NT2/D1 (cell line): ENCODE measurements around the gene KAZN.
"Not testable (repeated sequence)": the region's sequence is repeated elsewhere in the genome, so short reads cannot be mapped to it uniquely, and the experiment has no call there.

Experiments used
- DNase-seq: peaks from one replicate; pipeline ENCODE4 v3.0.0-alpha.2; 2011; ENCODE audit warnings: low read depth, low spot score
- H3K27me3 ChIP-seq: 2 replicates; pipeline ENCODE4 v1.6.0; 2011; ENCODE audit warnings: mild to moderate bottlenecking; ENCODE audit not compliant: insufficient read length, insufficient read depth
- H3K36me3 ChIP-seq: 2 replicates; pipeline ENCODE4 v1.6.1; 2011; ENCODE audit warnings: mild to moderate bottlenecking, low read length, mixed read lengths; ENCODE audit not compliant: insufficient read depth, insufficient read length
- H3K4me1 ChIP-seq: 2 replicates; pipeline ENCODE4 v1.5.1; 2011; ENCODE audit not compliant: insufficient read depth, insufficient read length
- H3K4me3 ChIP-seq: 2 replicates; pipeline ENCODE4 v1.5.1; 2011; ENCODE audit warnings: low read depth; ENCODE audit not compliant: insufficient read length
- H3K9ac ChIP-seq: 2 replicates; pipeline ENCODE4 v1.6.0; 2011; ENCODE audit warnings: low read depth; ENCODE audit not compliant: insufficient read length
- H3K9me3 ChIP-seq: 2 replicates; pipeline ENCODE4 v1.5.1; 2011; ENCODE audit warnings: mild to moderate bottlenecking, low read length; ENCODE audit not compliant: insufficient read depth
- SUZ12 ChIP-seq: IDR thresholded peaks from 2 replicates; pipeline ENCODE4 v1.6.1; 2011; ENCODE audit not compliant: insufficient read length, insufficient read depth; ENCODE audit errors: extremely low read depth
- YY1 ChIP-seq: IDR thresholded peaks from 2 replicates; pipeline ENCODE4 v1.6.1; 2011; ENCODE audit not compliant: insufficient read length, insufficient read depth
- ZNF274 ChIP-seq: IDR thresholded peaks from 2 replicates; pipeline ENCODE4 v1.6.1; 2011; ENCODE audit warnings: mild to moderate bottlenecking, low read depth, low read length

KAZN gene

DNA sequence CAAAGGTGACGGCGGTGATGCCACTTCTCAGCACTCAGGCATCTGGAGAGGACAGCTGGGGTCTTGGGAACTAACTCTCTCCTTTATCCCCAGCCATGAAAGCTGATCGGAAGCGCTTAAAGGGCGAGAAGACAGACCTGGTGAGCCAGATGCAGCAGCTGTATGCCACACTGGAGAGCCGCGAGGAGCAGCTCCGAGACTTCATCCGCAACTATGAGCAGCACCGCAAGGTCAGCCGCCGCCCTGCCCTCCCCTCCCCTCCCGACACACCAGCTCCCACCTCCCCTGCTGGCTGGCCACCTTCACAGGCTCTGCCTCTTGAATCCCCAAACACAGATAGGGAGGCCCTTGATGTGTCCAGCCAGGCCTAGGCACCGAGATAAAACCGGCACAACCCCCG lies 436.2 kb downstream of the KAZN start:
- Histone ChIP-seq H3K9ac (no peak overlapping the region), H3K4me3 (no peak overlapping the region), H3K27me3 (no peaks in the 10 kb centered on the region), H3K4me1 (peaks cover 2% of the 10 kb centered on the region), H3K36me3 (peaks cover 6% of the 10 kb centered on the region), H3K9me3 (no peaks in the 10 kb centered on the region)
- TF ChIP-seq SUZ12 (no peak), YY1 (no peak), ZNF274 (no peak)
- no peak for DNase-seq

DNA sequence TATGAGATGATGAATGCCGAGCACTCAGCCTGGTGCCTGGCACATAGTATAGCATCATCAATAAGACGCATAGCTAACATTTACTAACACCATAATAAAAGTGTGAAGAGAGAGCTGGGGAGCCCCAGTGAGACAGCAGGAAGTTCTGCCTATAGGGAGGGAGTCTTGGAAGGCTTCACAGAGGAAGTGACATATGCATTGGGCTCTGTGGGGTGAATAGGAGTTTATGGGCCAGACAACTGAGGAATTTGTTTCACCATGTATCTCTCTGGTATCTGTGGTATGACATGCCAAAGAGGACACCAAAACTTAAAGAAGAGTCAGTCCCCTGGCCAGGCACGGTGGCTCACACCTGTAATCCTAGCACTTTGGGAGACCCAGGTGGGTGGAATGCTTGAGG lies 436.8 kb downstream of the KAZN start:
- H3K9me3 ChIP-seq, result no peaks in the 10 kb centered on the region
- no peak overlapping the region for H3K9ac ChIP-seq
- H3K36me3 ChIP-seq, result peaks cover 6% of the 10 kb centered on the region
- H3K27me3 ChIP-seq, result no peaks in the 10 kb centered on the region
- H3K4me1 ChIP-seq, result no peaks in the 10 kb centered on the region
- no peak for DNase-seq
- H3K4me3 ChIP-seq, result no peak overlapping the region
- TF ChIP-seq SUZ12, result no peak
- no peak for TF ChIP-seq YY1
- no peak for TF ChIP-seq ZNF274

DNA sequence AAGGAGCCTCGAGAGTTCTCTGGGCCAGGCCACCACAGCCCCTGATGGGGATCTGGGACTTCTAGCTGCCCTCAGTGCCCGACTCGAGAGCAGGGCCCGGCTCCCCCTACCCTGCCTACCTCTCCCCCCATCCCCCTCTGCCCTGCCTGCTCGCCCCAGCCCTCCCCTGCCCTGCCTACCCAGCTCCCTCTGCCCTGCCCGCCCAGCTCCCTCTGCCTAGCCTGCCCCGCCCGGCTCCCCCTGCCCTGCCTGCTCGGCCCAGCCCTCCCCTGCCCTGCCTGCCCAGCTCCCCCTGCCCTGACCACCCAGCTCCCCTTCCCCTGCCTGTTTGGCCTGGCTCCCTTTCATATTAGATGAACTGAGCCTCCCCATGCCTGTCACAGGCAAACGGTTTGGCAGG lies 437.6 kb downstream of the KAZN start:
- H3K9me3 ChIP-seq, result no peaks in the 10 kb centered on the region
- H3K36me3 ChIP-seq, result peaks cover 6% of the 10 kb centered on the region
- no peak overlapping the region for H3K4me3 ChIP-seq
- no peaks in the 10 kb centered on the region for H3K4me1 ChIP-seq
- H3K9ac ChIP-seq, result no peak overlapping the region
- no peaks in the 10 kb centered on the region for H3K27me3 ChIP-seq
- no peak for DNase-seq
- TF ChIP-seq ZNF274 (no peak), YY1 (no peak), SUZ12 (no peak)

DNA sequence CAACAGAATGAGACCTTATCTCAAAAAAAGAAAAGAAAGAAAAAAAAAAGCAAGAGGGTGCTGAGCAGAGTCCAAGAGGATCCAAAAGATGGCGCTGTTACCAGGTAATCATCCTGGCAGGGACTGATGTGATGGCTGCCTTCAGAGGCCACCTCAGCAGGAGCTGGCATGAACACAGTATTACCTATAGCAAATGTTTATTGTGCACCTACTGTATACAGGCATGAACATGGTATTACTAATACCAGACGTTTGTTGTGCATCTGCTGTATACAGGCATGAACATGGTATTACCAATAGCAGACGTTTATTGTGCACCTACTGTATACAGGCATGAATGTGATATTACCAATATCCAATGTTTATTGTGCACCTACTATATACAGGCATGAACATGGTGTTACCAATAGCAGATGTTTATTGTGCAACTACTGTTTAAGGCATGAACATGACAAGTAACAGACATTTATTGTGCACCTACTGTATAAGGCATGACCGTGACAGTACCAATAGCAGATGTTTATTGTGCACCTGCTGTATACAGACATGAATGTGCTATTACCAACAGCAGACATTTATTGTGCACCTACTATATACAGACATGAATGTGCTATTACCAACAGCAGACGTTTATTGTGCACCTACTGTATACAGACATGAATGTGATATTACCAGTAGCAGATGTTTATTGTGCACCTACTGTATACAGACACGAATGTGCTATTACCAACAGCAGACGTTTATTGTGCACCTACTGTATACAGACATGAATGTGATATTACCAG lies 439.9 kb downstream of the KAZN start:
- TF ChIP-seq YY1 (no peak), ZNF274 (no peak), SUZ12 (no peak)
- H3K9ac ChIP-seq, result no peak overlapping the region
- peak; percentile 39 for DNase-seq
- no peaks in the 10 kb centered on the region for H3K27me3 ChIP-seq
- H3K4me1 ChIP-seq, result peaks cover 2% of the 10 kb centered on the region
- H3K36me3 ChIP-seq, result peaks cover 6% of the 10 kb centered on the region
- no peaks in the 10 kb centered on the region for H3K9me3 ChIP-seq
- no peak overlapping the region for H3K4me3 ChIP-seq

DNA sequence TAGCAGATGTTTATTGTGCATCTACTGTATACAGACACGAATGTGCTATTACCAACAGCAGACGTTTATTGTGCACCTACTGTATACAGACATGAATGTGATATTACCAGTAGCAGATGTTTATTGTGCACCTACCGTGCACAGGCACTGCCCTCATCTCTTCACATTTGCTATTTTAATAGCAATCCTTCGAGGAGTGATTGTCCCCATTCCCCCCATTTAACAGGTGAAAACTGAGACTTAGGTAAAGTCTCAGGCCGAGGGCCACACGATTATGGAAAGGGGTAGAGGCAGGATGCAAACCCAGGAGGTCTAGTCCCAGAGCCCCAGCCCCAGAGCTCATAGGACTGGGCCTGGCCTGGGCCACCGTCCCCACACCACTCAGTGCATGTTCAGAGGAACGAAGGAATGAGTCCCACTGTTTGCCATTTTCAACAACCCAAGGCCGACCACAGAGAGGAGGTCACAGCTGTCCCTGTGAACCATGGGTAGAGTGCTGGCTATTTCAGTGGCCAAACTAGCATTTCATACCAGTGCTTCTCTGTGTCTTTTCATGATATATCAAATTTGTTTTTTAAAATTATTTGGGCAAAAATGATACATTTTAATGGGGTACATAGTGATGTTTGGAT lies 440.6 kb downstream of the KAZN start:
- H3K4me1 ChIP-seq, result peaks cover 2% of the 10 kb centered on the region
- DNase-seq, result no peak
- TF ChIP-seq SUZ12, result no peak
- no peak for TF ChIP-seq YY1
- TF ChIP-seq ZNF274, result no peak
- no peak overlapping the region for H3K9ac ChIP-seq
- H3K27me3 ChIP-seq, result no peaks in the 10 kb centered on the region
- H3K9me3 ChIP-seq, result no peaks in the 10 kb centered on the region
- H3K36me3 ChIP-seq, result peaks cover 8% of the 10 kb centered on the region
- no peak overlapping the region for H3K4me3 ChIP-seq

DNA sequence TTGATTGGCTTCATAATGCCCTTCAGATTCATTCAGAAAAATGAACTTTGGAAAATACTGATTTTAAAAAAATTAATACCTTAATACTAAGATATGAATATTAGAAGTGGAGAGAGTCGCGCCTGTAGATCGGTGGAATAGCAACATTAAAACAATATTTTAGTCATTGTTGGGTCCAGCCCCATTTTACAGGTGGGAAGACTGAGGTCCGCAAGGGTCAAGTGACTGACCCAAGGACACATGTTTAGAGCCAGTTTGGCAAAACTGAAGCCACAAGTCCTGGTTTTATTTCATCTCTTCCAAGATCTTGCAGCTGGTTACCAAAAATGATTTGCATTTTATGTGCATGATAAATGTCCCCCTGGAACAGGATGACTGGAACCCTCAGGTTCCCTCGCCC lies 441.4 kb downstream of the KAZN start:
- no peak for TF ChIP-seq ZNF274
- no peak for TF ChIP-seq SUZ12
- TF ChIP-seq YY1, result no peak

DNA sequence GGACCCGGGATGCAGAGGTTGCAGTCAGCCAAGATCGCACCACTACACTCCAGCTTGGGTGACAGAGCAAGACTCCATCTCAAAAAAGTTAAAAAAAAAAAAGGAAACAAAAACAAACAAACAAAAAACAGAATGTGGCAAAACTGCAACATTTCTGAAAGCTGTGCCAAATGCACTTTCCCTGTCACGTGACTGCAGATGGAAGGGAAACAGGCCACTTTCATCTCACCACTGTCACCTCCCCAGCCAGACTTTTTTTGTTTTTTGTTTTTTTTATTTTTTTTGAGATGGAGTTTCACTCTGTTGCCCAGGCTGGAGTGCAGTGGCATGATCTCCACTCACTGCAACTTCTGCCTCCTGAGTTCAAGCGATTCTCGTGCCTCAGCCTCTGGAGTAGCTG lies 442.2 kb downstream of the KAZN start:
- H3K27me3 ChIP-seq, H3K9me3 ChIP-seq, H3K9ac ChIP-seq, DNase-seq, H3K4me3 ChIP-seq, H3K4me1 ChIP-seq: not testable (repeated sequence)
- H3K36me3 ChIP-seq, result peaks cover 14% of the 10 kb centered on the region

More for the DNA sequence above, 441.4 kb downstream of the KAZN start:
- Histone ChIP-seq H3K4me3 (no peak overlapping the region), H3K36me3 (peaks cover 9% of the 10 kb centered on the region), H3K9ac (no peak overlapping the region), H3K9me3 (no peaks in the 10 kb centered on the region), H3K4me1 (peaks cover 2% of the 10 kb centered on the region), H3K27me3 (no peaks in the 10 kb centered on the region)
- no peak for DNase-seq

DNA sequence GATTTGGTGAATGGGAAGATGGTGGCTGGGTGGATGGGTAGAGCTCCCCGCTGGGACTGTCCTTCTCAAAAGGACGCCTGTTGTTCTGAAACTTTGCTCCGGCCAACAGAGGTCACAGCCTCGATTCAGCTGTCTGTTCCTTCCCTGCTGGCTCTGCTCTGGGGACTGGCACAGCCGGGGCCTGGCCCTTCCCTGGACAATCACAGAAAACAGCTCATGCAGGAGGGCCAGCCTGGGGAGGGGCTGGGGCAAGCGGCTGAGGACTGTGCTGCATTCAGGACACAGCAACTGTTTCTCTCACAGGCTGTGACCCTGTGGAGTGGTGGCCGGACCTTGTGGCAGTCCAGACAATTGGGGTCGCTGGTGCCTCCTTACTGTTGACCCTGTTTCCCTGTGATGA lies 444.4 kb downstream of the KAZN start:
- no peaks in the 10 kb centered on the region for H3K27me3 ChIP-seq
- no peak overlapping the region for H3K9ac ChIP-seq
- peaks cover 19% of the 10 kb centered on the region for H3K36me3 ChIP-seq
- no peak overlapping the region for H3K4me3 ChIP-seq
- H3K9me3 ChIP-seq, result no peaks in the 10 kb centered on the region
- no peak for TF ChIP-seq SUZ12
- TF ChIP-seq YY1, result no peak
- TF ChIP-seq ZNF274, result no peak
- H3K4me1 ChIP-seq, result peaks cover 2% of the 10 kb centered on the region
- DNase-seq, result no peak
